PC-9 (cell line): ENCODE data around the gene JARID2. TPM values are rescaled to one million over a fixed set of nuclear protein-coding genes. Genes with fewer than 3 reads are reported as not detected.
"Not testable (repeated sequence)": the region's sequence is repeated elsewhere in the genome, so short reads cannot be mapped to it uniquely, and the experiment has no call there.

Experiments
- BruUV-seq: library from RNA; stranded (reverse); fragments of 400-500 nt; replicated peaks from 2 replicates; lab custom pipeline; 2021; lab: Mats Ljungman, UMichigan
- CTCF ChIA-PET: fragments of 300-600 bp; sonication (Branson Sonifier 250); formaldehyde crosslinking; loops from one replicate; lab custom pipeline; 2022; ENCODE audit warnings: antibody characterized with exemption; lab: Charles Lee
- POLR2A ChIA-PET: fragments of 300-600 bp; sonication (Branson Sonifier 250); formaldehyde crosslinking; loops from one replicate; lab custom pipeline; 2022; ENCODE audit warnings: antibody characterized with exemption; ENCODE audit not compliant: unreplicated experiment; lab: Charles Lee
- DNase-seq, 2 experiments: peaks; one replicate each; pipeline versions ENCODE4 v3.0.0 to v3.0.0-alpha.2; 2015 to 2022; ENCODE audit warnings: mixed read lengths in 1 of 2
- H2AFZ ChIP-seq: fragments of 200-600 bp; sonication (generic); 2 replicates; pipeline ENCODE4 v1.8.1; 2017; ENCODE audit warnings: antibody characterized with exemption
- H3F3A ChIP-seq: fragments of 200-600 bp; sonication (generic); 2 replicates; pipeline ENCODE4 v1.8.1; 2017; ENCODE audit warnings: antibody characterized with exemption, mild to moderate bottlenecking, low read depth; ENCODE audit not compliant: insufficient read depth
- H3K27ac ChIP-seq: fragments of 200-600 bp; sonication (generic); 2 replicates; pipeline ENCODE4 v1.6.1; 2016; ENCODE audit warnings: mixed run types
- H3K27me3 ChIP-seq: fragments of 200-600 bp; sonication (generic); 2 replicates; pipeline ENCODE4 v1.6.1; 2016; ENCODE audit warnings: low read depth, mixed run types; ENCODE audit not compliant: insufficient read depth
- H3K36me3 ChIP-seq: fragments of 200-600 bp; sonication (generic); 2 replicates; pipeline ENCODE4 v1.6.1; 2016; ENCODE audit warnings: low read depth, mixed run types
- H3K4me1 ChIP-seq: fragments of 200-600 bp; sonication (generic); replicated peaks from 2 replicates; pipeline ENCODE4 v1.6.1; 2016; ENCODE audit warnings: mixed run types; ENCODE audit not compliant: insufficient read depth
- H3K4me2 ChIP-seq: fragments of 200-600 bp; sonication (generic); 2 replicates; pipeline ENCODE4 v1.6.1; 2017; ENCODE audit warnings: mixed run types
- H3K4me3 ChIP-seq: fragments of 200-600 bp; sonication (generic); 2 replicates; pipeline ENCODE4 v1.6.1; 2016; ENCODE audit warnings: mixed run types
- H3K79me2 ChIP-seq: fragments of 200-600 bp; sonication (generic); 2 replicates; pipeline ENCODE4 v1.6.1; 2017; ENCODE audit warnings: low read depth, mixed run types
- H3K9me2 ChIP-seq: fragments of 200-600 bp; sonication (generic); 2 replicates; pipeline ENCODE4 v1.8.1; 2017; ENCODE audit warnings: mild to moderate bottlenecking; ENCODE audit not compliant: insufficient read depth
- H3K9me3 ChIP-seq: fragments of 200-600 bp; sonication (generic); 2 replicates; pipeline ENCODE4 v1.8.1; 2016; ENCODE audit warnings: low read depth; ENCODE audit not compliant: insufficient read depth
- H4K20me1 ChIP-seq: fragments of 200-600 bp; sonication (generic); 2 replicates; pipeline ENCODE4 v1.8.1; 2017; ENCODE audit not compliant: insufficient read depth
- EZH2 ChIP-seq: fragments of 200-600 bp; sonication (generic); IDR thresholded peaks from 2 replicates; pipeline ENCODE4 v1.8.0; 2017; ENCODE audit warnings: antibody characterized with exemption, low read depth
- intact Hi-C: fragments of 100-400 bp; cut with micrococcal nuclease; formaldehyde crosslinking; loops from one replicate; pipeline ENCODE4 v1.10.0; 2022; ENCODE audit not compliant: unreplicated experiment
- total RNA-seq: library from RNA; stranded (reverse); gene quantifications from 2 replicates; pipeline ENCODE4 v1.2.3, GENCODE V29; 2021
- TF ChIP-seq, protein P1 (sequence below): fragments of 200-600 bp; sonication (generic); conservative IDR thresholded peaks from 2 replicates; pipeline ENCODE4 v1.6.1; 2017; ENCODE audit warnings: mixed run types, antibody characterized with exemption, mild to moderate bottlenecking, moderate library complexity

Gene JARID2
- total RNA-seq, 1 experiment from 2014 or later = 35.0 TPM

DNA sequence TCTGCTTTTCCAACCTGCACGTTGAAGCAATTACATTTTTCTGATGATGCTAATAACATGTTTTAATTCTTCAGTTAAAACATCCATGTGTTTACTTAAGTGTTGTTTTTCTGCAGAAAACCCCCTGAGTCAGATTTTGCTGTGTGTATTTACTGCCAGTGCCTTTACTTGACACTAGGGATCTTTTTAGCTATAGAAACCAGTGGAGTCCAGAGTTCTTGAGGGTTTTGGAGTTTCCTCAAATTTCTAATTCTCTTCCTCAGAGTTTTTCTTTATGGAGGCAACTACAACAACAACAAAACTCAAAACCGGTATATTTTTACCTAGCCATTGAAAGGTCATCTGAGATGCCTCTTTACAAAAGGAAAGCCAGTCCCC is 168.4 kb downstream of the JARID2 start:
- Histone ChIP-seq H2AFZ (no peak overlapping the region), H3K9me3 (peaks cover 8% of the 10 kb centered on the region), H4K20me1 (peaks cover 5% of the 10 kb centered on the region; the same call in 1 of the 2 replicates), H3K27ac (no peak overlapping the region), H3K4me3 (no peak overlapping the region), H3F3A (peaks cover 26% of the 10 kb centered on the region; the same call in 1 of the 2 replicates), H3K4me2 (no peak overlapping the region), H3K27me3 (no peaks in the 10 kb centered on the region), H3K79me2 (peaks cover 40% of the 10 kb centered on the region), H3K4me1 (peaks cover 31% of the 10 kb centered on the region), H3K36me3 (peaks cover 26% of the 10 kb centered on the region), H3K9me2 (no peaks in the 10 kb centered on the region)
- TF ChIP-seq EZH2 = no peak
- TF ChIP-seq, protein P1, sequence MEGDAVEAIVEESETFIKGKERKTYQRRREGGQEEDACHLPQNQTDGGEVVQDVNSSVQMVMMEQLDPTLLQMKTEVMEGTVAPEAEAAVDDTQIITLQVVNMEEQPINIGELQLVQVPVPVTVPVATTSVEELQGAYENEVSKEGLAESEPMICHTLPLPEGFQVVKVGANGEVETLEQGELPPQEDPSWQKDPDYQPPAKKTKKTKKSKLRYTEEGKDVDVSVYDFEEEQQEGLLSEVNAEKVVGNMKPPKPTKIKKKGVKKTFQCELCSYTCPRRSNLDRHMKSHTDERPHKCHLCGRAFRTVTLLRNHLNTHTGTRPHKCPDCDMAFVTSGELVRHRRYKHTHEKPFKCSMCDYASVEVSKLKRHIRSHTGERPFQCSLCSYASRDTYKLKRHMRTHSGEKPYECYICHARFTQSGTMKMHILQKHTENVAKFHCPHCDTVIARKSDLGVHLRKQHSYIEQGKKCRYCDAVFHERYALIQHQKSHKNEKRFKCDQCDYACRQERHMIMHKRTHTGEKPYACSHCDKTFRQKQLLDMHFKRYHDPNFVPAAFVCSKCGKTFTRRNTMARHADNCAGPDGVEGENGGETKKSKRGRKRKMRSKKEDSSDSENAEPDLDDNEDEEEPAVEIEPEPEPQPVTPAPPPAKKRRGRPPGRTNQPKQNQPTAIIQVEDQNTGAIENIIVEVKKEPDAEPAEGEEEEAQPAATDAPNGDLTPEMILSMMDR = no peak
- intact Hi-C loops = no loop called here
- ChIA-PET POLR2A (no interaction called here), CTCF (no interaction called here)
- DNase-seq = no peak
- BruUV-seq = no TSS peak

- H3K4me2 ChIP-seq, H3K27me3 ChIP-seq, H2AFZ ChIP-seq, H3K4me3 ChIP-seq, H3K9me2 ChIP-seq, DNase-seq, POLR2A ChIA-PET, BruUV-seq, H3K27ac ChIP-seq, CTCF ChIA-PET, H4K20me1 ChIP-seq, intact Hi-C loops: not testable (repeated sequence)
- peaks cover 17% of the 10 kb centered on the region for H3K4me1 ChIP-seq
- H3K9me3 ChIP-seq = peaks cover 21% of the 10 kb centered on the region
- H3K79me2 ChIP-seq = peaks cover 53% of the 10 kb centered on the region
- peaks cover 34% of the 10 kb centered on the region for H3K36me3 ChIP-seq
- peaks cover 12% of the 10 kb centered on the region; the same call in 1 of the 2 replicates for H3F3A ChIP-seq
These were observed 169.8 kb downstream of the JARID2 start for GRCh38 chr6:15415622-15416021.

- no peaks in the 10 kb centered on the region for H3K9me2 ChIP-seq
- ChIA-PET CTCF (no interaction called here), POLR2A (no interaction called here)
- intact Hi-C loops = no loop called here
- peaks cover 23% of the 10 kb centered on the region; the same call in 1 of the 2 replicates for H3K36me3 ChIP-seq
- TF ChIP-seq, protein P1 = no peak
- TF ChIP-seq EZH2 = no peak
- peaks cover 7% of the 10 kb centered on the region; the same call in 1 of the 2 replicates for H3F3A ChIP-seq
- H3K4me1 ChIP-seq = peaks cover 12% of the 10 kb centered on the region
- peaks cover 21% of the 10 kb centered on the region for H3K9me3 ChIP-seq
- H3K27me3 ChIP-seq = no peaks in the 10 kb centered on the region
- no peak overlapping the region for H3K4me3 ChIP-seq
- no peak overlapping the region for H2AFZ ChIP-seq
- BruUV-seq = no TSS peak
- no peaks in the 10 kb centered on the region for H4K20me1 ChIP-seq
- no peak for DNase-seq
- peak overlapping the region; percentile 18; the same call in 1 of the 2 replicates for H3K4me2 ChIP-seq
- H3K79me2 ChIP-seq = peaks cover 54% of the 10 kb centered on the region
- peak overlapping the region; percentile 28; the same call in 1 of the 2 replicates for H3K27ac ChIP-seq
These were observed 171.2 kb downstream of the JARID2 start for GRCh38 chr6:15416932-15417509.
